HG03460 (cell line): ENCODE data around the gene RHOBTB3.
A peak's percentile ranks its signal among the peaks of the same experiment; 100 is the strongest.
"Not testable (repeated sequence)": the region's sequence is repeated elsewhere in the genome, so short reads cannot be mapped to it uniquely, and the experiment has no call there.

ENCODE experiments used
- ATAC-seq: cut with Tn5 transposase; IDR thresholded peaks from one replicate; pipeline ENCODE4 v1.9.1; 2021; ENCODE audit not compliant: unreplicated experiment

The RHOBTB3 gene

GRCh38 chr5:95797301-95797700 lies 66.2 kb downstream of the RHOBTB3 start:
- ATAC-seq = no peak

GRCh38 chr5:95798048-95798447 lies 66.9 kb downstream of the RHOBTB3 start:
- no peak for ATAC-seq

GRCh38 chr5:95798545-95798944 lies 67.4 kb downstream of the RHOBTB3 start:
- ATAC-seq = no peak

- no peak for ATAC-seq
Observed at GRCh38 chr5:95799191-95799835, 68.2 kb downstream of the RHOBTB3 start.

- no peak for ATAC-seq
Observed at GRCh38 chr5:95800553-95800952, 69.4 kb downstream of the RHOBTB3 start.

GRCh38 chr5:95801532-95801931 lies 70.4 kb downstream of the RHOBTB3 start:
- ATAC-seq = no peak

GRCh38 chr5:95801961-95802360 lies 70.8 kb downstream of the RHOBTB3 start:
- ATAC-seq = no peak

GRCh38 chr5:95803271-95804148 lies 72.4 kb downstream of the RHOBTB3 start:
- no peak for ATAC-seq

- ATAC-seq = no peak
Observed at GRCh38 chr5:95804736-95805539, 73.8 kb downstream of the RHOBTB3 start.

- ATAC-seq = no peak
Observed at GRCh38 chr5:95806687-95807086, 75.6 kb downstream of the RHOBTB3 start.

GRCh38 chr5:95808013-95808685 lies 77.0 kb downstream of the RHOBTB3 start:
- peak; percentile 4 for ATAC-seq

GRCh38 chr5:95808686-95809413 lies 77.7 kb downstream of the RHOBTB3 start:
- peak; percentile 99 for ATAC-seq

GRCh38 chr5:95809414-95809960 lies 78.4 kb downstream of the RHOBTB3 start:
- no peak for ATAC-seq

- no peak for ATAC-seq
Observed at GRCh38 chr5:95810305-95811125, 79.4 kb downstream of the RHOBTB3 start.

GRCh38 chr5:95811126-95811423 lies 79.9 kb downstream of the RHOBTB3 start:
- not testable (repeated sequence) for ATAC-seq

GRCh38 chr5:95811461-95812073 lies 80.4 kb downstream of the RHOBTB3 start:
- not testable (repeated sequence) for ATAC-seq

GRCh38 chr5:95812074-95812471 lies 80.9 kb downstream of the RHOBTB3 start:
- no peak for ATAC-seq

GRCh38 chr5:95813035-95813434 lies 81.9 kb downstream of the RHOBTB3 start:
- ATAC-seq = not testable (repeated sequence)
